Hair follicular keratinocyte (primary cell): ENCODE measurements around the gene ZBED3. TPM values are rescaled to one million over a fixed set of nuclear protein-coding genes. Genes with fewer than 3 reads are reported as not detected.

ENCODE experiments used
- total RNA-seq: library from RNA; depleted of rRNA; stranded (reverse); fragments of >200 nt; gene quantifications from 2 replicates; pipeline ENCODE4 v1.2.3, GENCODE V29; 2015

Gene ZBED3
- total RNA-seq: 0.49 and 1.6 TPM in 2 replicates

GRCh38 chr5:77086689-77087483, at the start of gene ZBED3:
TSS of gene ZBED3 (minus strand) at chr5:77087285. CDS start at chr5:77077878, 9,407 bp downstream.

GRCh38 chr5:77030097-77031071, 56.7 kb downstream of the ZBED3 start, which contains the start of gene AGGF1:
TSS of gene AGGF1 (plus strand) at chr5:77030404. CDS start at chr5:77030767, 363 bp downstream.

Other genes starting within 250 kb of the ZBED3 start
- gene S100Z, start 237.3 kb downstream of the ZBED3 start, total RNA-seq: not detected in 2 replicates
- gene CRHBP, start 134.2 kb downstream of the ZBED3 start, total RNA-seq: not detected in 2 replicates
- gene AGGF1, start 56.9 kb downstream of the ZBED3 start, total RNA-seq: 13.0 and 19.2 TPM in 2 replicates
- not detected in 2 replicates for gene PDE8B, start 123.4 kb upstream of the ZBED3 start, total RNA-seq